Measurements from ENCODE around the gene POLDIP3.
"Not testable (repeated sequence)": the region's sequence is repeated elsewhere in the genome, so short reads cannot be mapped to it uniquely, and the experiment has no call there.

The POLDIP3 gene

GRCh38 chr22:42585096-42585495 is 29.6 kb downstream of the POLDIP3 start:
- no peak for DNase-seq

GRCh38 chr22:42584364-42584940 is 30.2 kb downstream of the POLDIP3 start:
- no peak for DNase-seq

GRCh38 chr22:42582987-42583386 is 31.7 kb downstream of the POLDIP3 start:
- no peak for DNase-seq

- DNase-seq = peak; percentile 82
Measured at GRCh38 chr22:42581762-42582716, 32.6 kb downstream of the POLDIP3 start.

GRCh38 chr22:42581194-42581761 is 33.4 kb downstream of the POLDIP3 start:
- DNase-seq = not testable (repeated sequence)

- DNase-seq = not testable (repeated sequence)
Measured at GRCh38 chr22:42580040-42580439, 34.6 kb downstream of the POLDIP3 start.

GRCh38 chr22:42577623-42578240 is 37.0 kb downstream of the POLDIP3 start:
- DNase-seq = no peak

GRCh38 chr22:42577141-42577540 is 37.5 kb downstream of the POLDIP3 start:
- not testable (repeated sequence) for DNase-seq

GRCh38 chr22:42575996-42576574 is 38.6 kb downstream of the POLDIP3 start:
- DNase-seq = not testable (repeated sequence)

GRCh38 chr22:42574468-42574867 is 40.2 kb downstream of the POLDIP3 start:
- not testable (repeated sequence) for DNase-seq

- not testable (repeated sequence) for DNase-seq
Measured at GRCh38 chr22:42574046-42574445, 40.6 kb downstream of the POLDIP3 start.

GRCh38 chr22:42571068-42571467 is 43.6 kb downstream of the POLDIP3 start:
- not testable (repeated sequence) for DNase-seq

GRCh38 chr22:42570580-42570979 is 44.1 kb downstream of the POLDIP3 start:
- not testable (repeated sequence) for DNase-seq

GRCh38 chr22:42567950-42568349 is 46.7 kb downstream of the POLDIP3 start:
- DNase-seq = not testable (repeated sequence)

GRCh38 chr22:42565956-42566355 is 48.7 kb downstream of the POLDIP3 start:
- DNase-seq = no peak

GRCh38 chr22:42564699-42565098 is 50.0 kb downstream of the POLDIP3 start:
- DNase-seq = no peak

GRCh38 chr22:42563943-42564342 is 50.7 kb downstream of the POLDIP3 start:
- DNase-seq = not testable (repeated sequence)

- no peak for DNase-seq
Measured at GRCh38 chr22:42562684-42563083, 52.0 kb downstream of the POLDIP3 start.

- no peak for DNase-seq
Measured at GRCh38 chr22:42562279-42562678, 52.4 kb downstream of the POLDIP3 start.

GRCh38 chr22:42561856-42562255 is 52.8 kb downstream of the POLDIP3 start:
- DNase-seq = no peak

GRCh38 chr22:42560781-42561180 is 53.9 kb downstream of the POLDIP3 start:
- DNase-seq = no peak

GRCh38 chr22:42560381-42560780 is 54.3 kb downstream of the POLDIP3 start:
- no peak for DNase-seq

Measured in stimulated activated naive CD4-positive, alpha-beta T cell treated with Interleukin-2 at 50 U/mL for 16 hours (primary cell).